Naive thymus-derived CD4-positive, alpha-beta T cell (primary cell): ENCODE results near the gene DUSP10. TPM values are rescaled to one million over a fixed set of nuclear protein-coding genes. Genes with fewer than 3 reads are reported as not detected.
A peak's percentile ranks its signal among the peaks of the same experiment; 100 is the strongest.

Experiments
- ATAC-seq: fragments of 150-1000 bp; cut with Tn5 transposase; 2 replicates; pipeline ENCODE4 v1.10.0; 2021; ENCODE audit warnings: mild to moderate bottlenecking, moderate library complexity
- CTCF ChIA-PET: fragments of 350-600 bp; sonication (Branson Sonifier 250); formaldehyde crosslinking; loops from one replicate; lab custom pipeline; 2021; ENCODE audit warnings: antibody characterized with exemption; lab: Charles Lee
- POLR2A ChIA-PET: fragments of 350-600 bp; sonication (Branson Sonifier 250); formaldehyde crosslinking; loops from one replicate; lab custom pipeline; 2021; ENCODE audit warnings: antibody characterized with exemption, inconsistent platforms; lab: Charles Lee
- DNase-seq, 9 donors: peaks; one replicate each; pipeline versions ENCODE4 v3.0.0 to v3.0.0-alpha.2; 2020 to 2022; ENCODE audit warnings: mixed read lengths in 1 of 9
- H3K27ac ChIP-seq: one replicate; pipeline ENCODE4 v1.7.0; 2013; ENCODE audit warnings: mild to moderate bottlenecking, low read depth, low read length, moderate library complexity
- H3K27me3 ChIP-seq, 2 donors: one replicate each; pipeline ENCODE4 v1.7.0; 2013; ENCODE audit warnings: low read length in 2 of 2, mild to moderate bottlenecking in 2 of 2, moderate library complexity in 2 of 2; ENCODE audit not compliant: control insufficient read depth in 2 of 2, insufficient read depth in 2 of 2
- H3K36me3 ChIP-seq, 3 experiments: 1 replicate in 2 of 3; 2 replicates in 1 of 3; pipeline ENCODE4 v1.7.0; 2013; ENCODE audit warnings: low read length in 3 of 3, mild to moderate bottlenecking in 3 of 3, moderate library complexity in 1 of 3; ENCODE audit not compliant: insufficient read depth in 3 of 3, control insufficient read depth in 2 of 3
- H3K4me1 ChIP-seq, 2 donors: one replicate each; pipeline ENCODE4 v1.7.0; 2013; ENCODE audit warnings: low read length in 2 of 2, mild to moderate bottlenecking in 2 of 2, moderate library complexity in 1 of 2; ENCODE audit not compliant: control insufficient read depth in 2 of 2, insufficient read depth in 2 of 2
- H3K4me3 ChIP-seq: 2 replicates; pipeline ENCODE4 v1.7.0; 2013; ENCODE audit warnings: mild to moderate bottlenecking, low read length
- H3K9me3 ChIP-seq, 3 experiments: 1 replicate in 2 of 3; 2 replicates in 1 of 3; pipeline ENCODE4 v1.7.0; 2013; ENCODE audit warnings: low read length in 3 of 3; ENCODE audit not compliant: control insufficient read depth in 2 of 3
- H3K27ac Mint-ChIP-seq, 9 donors: one replicate each; pipeline ENCODE4 v1.8.0; 2020 to 2022; ENCODE audit warnings: mixed read lengths in 9 of 9, mild to moderate bottlenecking in 8 of 9, moderate library complexity in 5 of 9, inconsistent platforms in 2 of 9
- H3K27me3 Mint-ChIP-seq, 5 donors: one replicate each; pipeline ENCODE4 v1.8.0; 2021 to 2022; ENCODE audit warnings: mixed read lengths in 5 of 5, mild to moderate bottlenecking in 1 of 5
- H3K36me3 Mint-ChIP-seq, 5 donors: one replicate each; pipeline ENCODE4 v1.8.0; 2020 to 2022; ENCODE audit warnings: mixed read lengths in 5 of 5, mild to moderate bottlenecking in 3 of 5, inconsistent platforms in 1 of 5
- H3K4me1 Mint-ChIP-seq, 7 donors: one replicate each; pipeline ENCODE4 v1.8.0; 2020 to 2022; ENCODE audit warnings: mixed read lengths in 7 of 7, mild to moderate bottlenecking in 3 of 7, inconsistent platforms in 1 of 7
- H3K4me3 Mint-ChIP-seq, 10 donors: one replicate each; pipeline ENCODE4 v1.8.0; 2020 to 2022; ENCODE audit warnings: mild to moderate bottlenecking in 10 of 10, mixed read lengths in 10 of 10, moderate library complexity in 6 of 10, inconsistent platforms in 2 of 10
- H3K9me3 Mint-ChIP-seq, 11 donors: one replicate each; pipeline ENCODE4 v1.8.0; 2020 to 2022; ENCODE audit warnings: mixed read lengths in 11 of 11, mild to moderate bottlenecking in 4 of 11, inconsistent platforms in 1 of 11, moderate library complexity in 1 of 11
- intact Hi-C, 2 donors: fragments of 100-400 bp; cut with micrococcal nuclease; formaldehyde crosslinking; loops; one replicate each; pipeline ENCODE4 v1.15.1; 2023
- polyA plus RNA-seq, 2 donors: library from polyadenylated mRNA; unstranded; fragments of 300-500 nt; fragmentation: Illumina TruSeq; gene quantifications; one replicate each; pipeline ENCODE4 v1.2.3, GENCODE V29; 2021
- total RNA-seq, 6 experiments: library from RNA in 5 of 6; stranded (reverse) in 5 of 6; gene quantifications; 1 replicate in 5 of 6; 2 replicates in 1 of 6; pipeline ENCODE4 v1.2.3 and lab custom pipeline; 2021 to 2026

The DUSP10 gene
- total and polyA plus RNA-seq, 7 experiments from 2014 or later, result 2.5 to 60.6 (median 3.7) TPM

DNA sequence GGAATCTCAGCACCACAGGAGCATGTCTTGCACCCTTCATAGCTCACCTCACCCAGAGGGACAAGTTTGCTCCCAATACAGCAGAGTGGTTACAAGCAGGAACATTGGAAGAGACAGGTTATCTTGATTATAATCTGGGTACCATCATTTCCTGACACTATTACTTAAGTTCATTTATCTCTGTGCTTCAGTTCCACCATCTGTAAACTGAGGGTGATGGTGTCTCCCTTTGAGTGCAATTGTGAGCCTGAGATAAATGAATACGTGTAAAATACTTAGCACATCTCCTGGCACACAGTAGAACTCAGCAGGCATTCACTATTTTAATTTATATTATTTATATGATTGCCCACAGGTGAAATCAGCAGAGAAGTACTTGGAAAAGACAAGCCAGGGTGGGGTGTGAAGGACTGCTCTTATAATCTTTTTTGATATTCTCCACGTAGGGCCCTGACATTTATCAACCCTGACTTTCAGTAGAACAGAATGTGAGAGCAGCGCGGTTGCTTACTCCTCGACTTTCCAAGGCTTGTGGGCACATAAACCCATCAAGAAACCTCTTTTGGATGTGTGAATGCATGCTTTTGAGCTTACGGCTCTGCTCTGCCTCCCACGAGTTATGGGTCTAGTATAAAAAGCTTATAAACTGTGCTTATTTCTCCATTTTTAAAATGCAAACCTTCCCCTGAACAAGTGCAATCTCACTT lies 34.9 kb downstream of the DUSP10 start:
- H3K9me3 ChIP-seq, result no peaks in the 10 kb centered on the region
- intact Hi-C loops, result no loop called here
- no peak overlapping the region for H3K27ac ChIP-seq
- H3K4me3 ChIP-seq, result no peak overlapping the region
- ChIA-PET POLR2A (interaction anchor here (1.0 to 9.0 kb wide), 3 partner anchors 16 to 35 kb away, joined by 3 to 82 read pairs (median 3); partner anchors contain the start of gene DUSP10), CTCF (interaction anchor here (0.6 kb wide), 1 partner anchor 556 kb away, joined by 3 read pairs; no protein-coding TSS in a partner anchor)
- no peak for ATAC-seq
- peaks cover 5 to 41% of the 10 kb centered on the region in 2 donors for H3K4me1 ChIP-seq
- H3K27ac Mint-ChIP-seq, result peak overlapping the region in 1 of 9 donors; percentile 29
- H3K36me3 Mint-ChIP-seq, result peaks cover 4 to 43% (median 23%) of the 10 kb centered on the region in 5 donors
- no peaks in the 10 kb centered on the region for H3K9me3 Mint-ChIP-seq
- peak overlapping the region in 2 of 10 donors; percentile 5 to 23 for H3K4me3 Mint-ChIP-seq
- H3K27me3 Mint-ChIP-seq, result no peaks in the 10 kb centered on the region
- H3K36me3 ChIP-seq, result peaks cover 0 to 10% (median 5%) of the 10 kb centered on the region in 3 experiments
- H3K27me3 ChIP-seq, result no peaks in the 10 kb centered on the region
- DNase-seq, result no peak
- peaks cover 16 to 57% (median 37%) of the 10 kb centered on the region in 7 donors for H3K4me1 Mint-ChIP-seq

- Mint-ChIP-seq H3K27ac (peak overlapping the region in 1 of 9 donors; percentile 5), H3K9me3 (no peaks in the 10 kb centered on the region), H3K4me1 (peaks cover 9 to 51% (median 29%) of the 10 kb centered on the region in 7 donors), H3K4me3 (peak overlapping the region in 1 of 10 donors; percentile 35), H3K36me3 (peaks cover 4 to 48% (median 30%) of the 10 kb centered on the region in 5 donors), H3K27me3 (no peaks in the 10 kb centered on the region)
- CTCF ChIA-PET, result interaction anchor here (0.6 kb wide), 1 partner anchor 557 kb away, joined by 3 read pairs; no protein-coding TSS in a partner anchor
- ATAC-seq (no peak), DNase-seq (no peak)
- Histone ChIP-seq H3K4me1 (peaks cover 0 to 33% of the 10 kb centered on the region in 2 donors), H3K27me3 (no peaks in the 10 kb centered on the region), H3K9me3 (no peaks in the 10 kb centered on the region), H3K36me3 (peaks cover 0 to 10% (median 5%) of the 10 kb centered on the region in 3 experiments), H3K27ac (no peak overlapping the region), H3K4me3 (no peak overlapping the region)
- POLR2A ChIA-PET, result no interaction called here
- intact Hi-C loops, result no loop called here
Measured at GRCh38 chr1:221706191-221706590, 35.7 kb downstream of the DUSP10 start.

- H3K36me3 ChIP-seq, result peaks cover 0 to 10% (median 5%) of the 10 kb centered on the region in 3 experiments
- Mint-ChIP-seq H3K4me3 (no peak overlapping the region), H3K27me3 (no peaks in the 10 kb centered on the region), H3K9me3 (no peaks in the 10 kb centered on the region), H3K4me1 (peaks cover 9 to 38% (median 19%) of the 10 kb centered on the region in 7 donors), H3K27ac (no peak overlapping the region), H3K36me3 (peaks cover 4 to 54% (median 35%) of the 10 kb centered on the region in 5 donors)
- intact Hi-C loops, result no loop called here
- ChIA-PET CTCF (no interaction called here), POLR2A (interaction anchor here (0.7 kb wide), 1 partner anchor 38 kb away, joined by 4 read pairs; no protein-coding TSS in a partner anchor)
- peaks cover 0 to 28% of the 10 kb centered on the region in 2 donors for H3K4me1 ChIP-seq
- H3K9me3 ChIP-seq, result no peaks in the 10 kb centered on the region
- no peaks in the 10 kb centered on the region for H3K27me3 ChIP-seq
- H3K4me3 ChIP-seq, result no peak overlapping the region
- DNase-seq, result no peak
- no peak overlapping the region for H3K27ac ChIP-seq
- ATAC-seq, result no peak
Measured at GRCh38 chr1:221704306-221704705, 37.6 kb downstream of the DUSP10 start.

DNA sequence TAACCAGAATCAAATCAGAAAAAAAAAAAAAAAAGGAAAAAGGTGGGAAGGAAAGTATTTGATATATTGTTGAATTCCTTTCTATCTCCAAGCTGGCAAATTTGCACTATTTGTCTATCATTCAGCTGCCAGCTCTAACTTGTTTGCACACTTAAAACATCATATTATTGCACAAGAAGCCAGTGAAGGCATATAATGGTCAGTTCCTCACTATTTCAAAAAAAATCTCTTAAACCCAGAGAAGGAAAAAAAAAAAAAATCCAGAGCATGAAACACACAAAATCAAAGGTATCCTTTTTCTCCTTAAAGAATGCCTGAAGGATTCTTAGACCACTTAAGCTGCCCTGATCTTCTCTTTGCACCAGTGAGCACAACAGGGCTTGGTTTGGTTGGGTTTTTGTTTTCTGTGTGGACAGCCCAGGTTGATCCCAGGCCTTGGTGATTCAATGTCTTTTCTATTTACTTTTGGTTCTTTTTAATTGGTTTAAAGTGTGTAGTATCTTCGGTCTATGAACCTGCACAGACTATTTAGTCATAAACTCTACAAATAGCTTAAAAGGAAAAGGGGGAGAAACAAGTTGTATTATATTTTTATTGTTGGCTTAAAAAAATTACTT lies 40.2 kb downstream of the DUSP10 start:
- Histone ChIP-seq H3K9me3 (no peaks in the 10 kb centered on the region), H3K36me3 (peaks cover 0 to 10% (median 5%) of the 10 kb centered on the region in 3 experiments), H3K27me3 (no peaks in the 10 kb centered on the region), H3K4me3 (no peak overlapping the region), H3K27ac (no peak overlapping the region), H3K4me1 (peaks cover 0 to 8% of the 10 kb centered on the region in 2 donors)
- ATAC-seq (no peak), DNase-seq (no peak)
- ChIA-PET POLR2A (interaction anchor here (0.7 to 1.1 kb wide), 2 partner anchors 11 to 1804 kb away, joined by 5 read pairs; no protein-coding TSS in a partner anchor), CTCF (no interaction called here)
- peaks cover 4 to 68% (median 39%) of the 10 kb centered on the region in 5 donors for H3K36me3 Mint-ChIP-seq
- no peaks in the 10 kb centered on the region for H3K27me3 Mint-ChIP-seq
- H3K4me3 Mint-ChIP-seq, result no peak overlapping the region
- intact Hi-C loops, result loop anchor here in 1 of 2 donors (1.0 kb wide), 1 partner anchor 12 kb away; no protein-coding TSS in a partner anchor
- peaks cover 0 to 26% (median 6%) of the 10 kb centered on the region in 7 donors for H3K4me1 Mint-ChIP-seq
- peaks cover 0 to 3% (median 0%) of the 10 kb centered on the region in 11 donors for H3K9me3 Mint-ChIP-seq
- no peak overlapping the region for H3K27ac Mint-ChIP-seq

- Mint-ChIP-seq H3K4me3 (no peak overlapping the region), H3K9me3 (peaks cover 0 to 4% (median 0%) of the 10 kb centered on the region in 11 donors), H3K27ac (no peak overlapping the region), H3K27me3 (no peaks in the 10 kb centered on the region), H3K36me3 (peaks cover 4 to 67% (median 37%) of the 10 kb centered on the region in 5 donors), H3K4me1 (peaks cover 0 to 22% (median 6%) of the 10 kb centered on the region in 7 donors)
- H3K9me3 ChIP-seq, result no peaks in the 10 kb centered on the region
- H3K36me3 ChIP-seq, result peaks cover 0 to 7% (median 5%) of the 10 kb centered on the region in 3 experiments
- no peak for ATAC-seq
- ChIA-PET CTCF (no interaction called here), POLR2A (interaction anchor here (0.7 kb wide), 1 partner anchor 1805 kb away, joined by 5 read pairs; no protein-coding TSS in a partner anchor)
- intact Hi-C loops, result no loop called here
- peaks cover 0 to 3% of the 10 kb centered on the region in 2 donors for H3K4me1 ChIP-seq
- no peak for DNase-seq
- no peak overlapping the region for H3K27ac ChIP-seq
- no peaks in the 10 kb centered on the region for H3K27me3 ChIP-seq
- H3K4me3 ChIP-seq, result no peak overlapping the region
Measured at GRCh38 chr1:221700948-221701347, 40.9 kb downstream of the DUSP10 start.

DNA sequence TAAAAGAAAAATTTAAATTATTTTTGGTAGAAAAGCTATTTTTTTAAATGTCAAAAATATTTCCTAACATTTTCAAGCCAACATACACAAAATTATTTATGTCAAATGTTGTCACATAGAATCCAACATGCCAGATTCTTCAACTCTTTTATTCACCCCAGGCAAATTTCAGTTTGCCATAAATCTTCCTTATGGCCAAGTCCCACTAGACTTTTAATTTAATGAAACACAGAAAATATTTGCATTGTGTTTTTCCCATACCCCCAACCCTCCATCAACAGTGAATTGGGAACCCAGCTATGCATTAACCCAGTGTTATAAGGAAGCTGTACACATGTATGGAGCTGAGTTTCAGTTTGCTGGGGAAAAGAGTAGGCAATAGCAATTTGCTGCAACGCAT lies 41.4 kb downstream of the DUSP10 start:
- Histone ChIP-seq H3K27ac (no peak overlapping the region), H3K4me1 (no peaks in the 10 kb centered on the region), H3K9me3 (no peaks in the 10 kb centered on the region), H3K27me3 (no peaks in the 10 kb centered on the region), H3K4me3 (no peak overlapping the region), H3K36me3 (peaks cover 0 to 3% (median 3%) of the 10 kb centered on the region in 3 experiments)
- no peak for ATAC-seq
- peaks cover 0 to 20% (median 6%) of the 10 kb centered on the region in 7 donors for H3K4me1 Mint-ChIP-seq
- intact Hi-C loops, result no loop called here
- ChIA-PET POLR2A (interaction anchor here (0.7 kb wide), 1 partner anchor 1805 kb away, joined by 5 read pairs; no protein-coding TSS in a partner anchor), CTCF (interaction anchor here (0.7 kb wide), 1 partner anchor 65 kb away, joined by 3 read pairs; no protein-coding TSS in a partner anchor)
- H3K36me3 Mint-ChIP-seq, result peaks cover 4 to 65% (median 33%) of the 10 kb centered on the region in 5 donors
- H3K4me3 Mint-ChIP-seq, result no peak overlapping the region
- H3K27ac Mint-ChIP-seq, result no peak overlapping the region
- H3K27me3 Mint-ChIP-seq, result no peaks in the 10 kb centered on the region
- peaks cover 0 to 4% (median 0%) of the 10 kb centered on the region in 11 donors for H3K9me3 Mint-ChIP-seq
- DNase-seq, result no peak
